Right ventricle myocardium superior (tissue), 1 donor: ENCODE results near the gene GRID2. TPM values are rescaled to one million over a fixed set of nuclear protein-coding genes. Genes with fewer than 3 reads are reported as not detected.
"Not testable (repeated sequence)": the region's sequence is repeated elsewhere in the genome, so short reads cannot be mapped to it uniquely, and the experiment has no call there.

Experiments used
- ATAC-seq: fragments of 200-7000 bp; cut with Tn5 transposase; one replicate; pipeline ENCODE4 v1.9.1; 2020; ENCODE audit warnings: mild to moderate bottlenecking; ENCODE audit not compliant: poor library complexity
- DNase-seq: peaks from one replicate; pipeline ENCODE4 v3.0.0-alpha.2; 2020
- intact Hi-C: fragments of 100-400 bp; cut with DNase I; formaldehyde crosslinking; loops from one replicate; pipeline ENCODE4 v1.11.2; 2022
- total RNA-seq: library from RNA; stranded (reverse); fragmentation: NEBNext Ultra II Directional; extraction: Animal tissue kit (Norgen Biotek cat#: 25700); gene quantifications from one replicate; pipeline ENCODE4 v1.2.1, GENCODE V29; 2021
- donor health status: DM: no; HTN: yes; CAD: no; lungs with severe emphysema.

Gene GRID2
- total RNA-seq, 1 donor from 2014 or later: not detected

DNA sequence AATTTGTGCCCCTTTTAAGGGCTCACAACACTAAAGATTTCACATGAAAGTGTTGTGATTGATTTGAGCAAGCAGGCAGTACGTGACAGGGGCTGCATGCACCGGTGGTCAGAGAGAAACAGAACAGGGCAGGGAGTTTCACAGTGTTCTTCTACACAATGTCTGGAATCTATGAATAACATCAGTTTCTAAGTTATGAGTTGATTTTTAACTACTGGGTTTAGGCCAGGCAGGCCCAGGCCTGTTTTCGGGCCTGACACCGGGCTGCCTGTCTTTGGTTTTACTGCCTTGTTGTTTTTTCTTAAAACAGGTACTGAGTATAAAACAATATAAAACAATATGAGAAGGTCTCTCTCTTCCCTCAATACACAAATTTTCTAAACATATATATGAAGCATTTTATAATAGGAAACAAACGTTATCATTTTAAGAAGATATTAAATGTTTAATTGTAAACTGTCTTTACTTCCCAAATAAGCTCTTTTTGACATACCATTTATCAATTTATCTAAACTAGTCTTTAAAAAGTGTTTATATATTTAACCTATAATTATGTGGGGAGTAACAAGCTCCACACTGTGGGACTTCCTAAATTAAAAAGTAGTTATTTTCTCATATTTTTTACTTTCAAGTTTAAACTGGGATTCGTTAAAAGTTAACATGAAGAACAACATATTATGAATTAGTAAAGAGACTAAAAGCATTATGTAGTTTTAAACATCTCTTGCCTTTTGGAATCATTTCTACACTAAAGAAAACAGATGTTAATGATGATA, 997.2 kb downstream of the GRID2 start:
- ATAC-seq, intact Hi-C loops, DNase-seq: not testable (repeated sequence)

DNA sequence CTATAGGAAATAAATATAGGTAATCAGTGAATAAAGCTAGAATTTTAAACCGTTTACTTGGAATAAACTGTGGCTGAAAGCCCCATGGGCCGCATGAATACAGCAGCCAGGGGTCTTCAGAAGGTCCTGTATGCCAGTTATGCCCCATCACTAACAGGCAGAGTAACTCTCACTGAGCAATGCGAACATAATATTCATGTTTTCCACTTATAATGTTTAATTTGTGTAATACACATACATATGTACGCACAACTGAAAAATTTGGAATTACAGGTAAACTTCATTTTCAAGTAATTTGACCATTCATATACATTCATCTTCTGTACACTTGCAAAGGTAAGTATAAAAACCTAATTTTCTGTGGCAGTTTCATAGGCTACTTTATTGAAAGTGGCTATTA, 998.5 kb downstream of the GRID2 start:
- DNase-seq (no peak), ATAC-seq (no peak)
- intact Hi-C loops: no loop called here

DNA sequence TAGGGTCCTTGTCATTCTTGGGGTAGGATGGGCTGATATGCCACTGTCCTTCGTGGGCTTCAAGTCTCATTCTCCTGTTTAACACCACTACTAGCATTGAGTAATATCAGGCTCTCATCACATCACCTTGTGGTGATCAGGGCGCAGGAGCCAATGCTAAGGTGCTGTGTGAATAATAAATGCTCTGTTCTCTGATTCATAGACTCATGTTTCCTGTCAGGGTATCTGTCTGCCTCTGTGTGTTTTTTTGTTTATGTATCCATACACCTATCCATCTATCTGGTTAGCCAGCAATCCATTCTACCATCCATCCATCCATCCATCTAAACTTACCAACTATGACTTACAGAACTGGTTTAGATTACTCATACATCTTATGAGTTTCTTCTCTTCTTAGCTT, 999.7 kb downstream of the GRID2 start:
- intact Hi-C loops: no loop called here
- no peak for DNase-seq
- ATAC-seq: no peak

DNA sequence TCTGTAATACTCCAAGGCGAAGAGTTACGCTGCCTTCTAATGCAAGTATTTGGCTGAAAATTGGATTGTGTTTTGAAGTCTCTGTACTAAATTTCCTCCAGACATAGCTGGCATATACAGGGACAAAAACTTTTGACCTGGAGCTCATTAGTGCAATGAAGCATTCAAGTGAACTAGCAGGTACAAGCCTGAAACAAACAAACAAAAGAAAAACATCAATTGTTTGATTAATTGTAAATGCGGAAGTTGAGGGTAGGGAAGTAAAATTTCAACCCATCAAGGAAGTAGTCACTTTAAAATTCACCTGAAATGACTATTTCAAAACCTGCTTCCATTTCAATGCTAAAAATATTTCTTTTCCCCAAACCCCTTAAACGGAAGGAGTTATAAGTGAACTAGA, 1008.5 kb downstream of the GRID2 start:
- no peak for ATAC-seq
- no peak for DNase-seq
- intact Hi-C loops: no loop called here

DNA sequence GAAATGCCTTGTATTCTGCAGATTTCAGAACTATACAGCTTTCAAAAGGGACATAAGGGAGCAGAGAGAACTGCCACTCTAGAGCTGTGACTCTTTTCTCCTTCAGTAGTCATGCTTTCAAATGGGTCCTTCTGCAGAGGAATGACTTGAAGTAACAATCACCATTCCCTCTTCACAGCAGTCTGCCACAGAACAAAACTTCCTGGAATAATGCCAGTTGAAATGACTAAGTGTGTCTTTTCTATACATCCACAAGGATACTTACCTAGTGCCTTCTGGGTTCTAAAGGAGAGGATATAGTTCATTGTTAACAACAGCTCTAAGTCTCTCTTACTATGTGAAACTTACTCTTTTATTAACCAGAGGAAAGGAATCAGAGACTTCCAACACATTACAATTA, 1009.4 kb downstream of the GRID2 start:
- ATAC-seq (no peak), DNase-seq (no peak)
- intact Hi-C loops: no loop called here

DNA sequence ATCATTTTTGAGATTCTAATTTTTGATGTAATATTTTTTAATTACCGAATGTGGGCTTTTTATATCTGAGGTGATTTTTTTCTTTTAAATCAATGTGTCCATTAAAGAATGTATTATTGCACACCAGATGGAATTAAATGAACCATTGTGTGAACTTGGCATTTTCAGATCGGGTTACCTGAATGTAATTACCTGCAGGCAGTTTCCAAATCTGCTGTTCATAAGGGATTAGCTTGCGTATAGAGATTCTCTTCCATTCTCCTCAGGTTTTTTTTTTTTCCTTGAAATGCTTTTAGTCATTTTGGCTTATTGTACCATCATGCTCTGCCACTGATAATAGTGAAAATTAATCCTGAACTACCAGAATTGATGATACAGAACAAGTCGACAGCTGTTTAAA, 1013.3 kb downstream of the GRID2 start:
- intact Hi-C loops: no loop called here
- DNase-seq (no peak), ATAC-seq (no peak)

DNA sequence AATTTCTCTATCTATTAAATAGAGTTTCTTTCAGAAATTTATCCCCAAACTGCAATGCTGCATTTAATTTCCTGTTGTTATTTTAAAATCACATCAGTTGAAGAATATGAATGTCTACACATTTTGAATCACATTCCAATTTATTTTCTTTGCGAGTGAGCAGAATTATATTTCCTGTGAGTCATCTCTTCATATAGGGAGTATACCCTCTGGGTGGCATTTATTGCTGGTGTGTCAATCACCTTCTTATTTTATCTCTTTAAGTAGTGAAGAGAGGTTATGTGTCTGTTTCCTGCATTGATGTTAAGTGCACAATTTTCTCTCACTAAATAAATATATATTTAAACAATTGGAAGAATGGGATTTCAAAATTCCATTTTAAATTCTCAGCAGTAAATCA, 1013.8 kb downstream of the GRID2 start:
- no peak for DNase-seq
- intact Hi-C loops: no loop called here
- no peak for ATAC-seq

DNA sequence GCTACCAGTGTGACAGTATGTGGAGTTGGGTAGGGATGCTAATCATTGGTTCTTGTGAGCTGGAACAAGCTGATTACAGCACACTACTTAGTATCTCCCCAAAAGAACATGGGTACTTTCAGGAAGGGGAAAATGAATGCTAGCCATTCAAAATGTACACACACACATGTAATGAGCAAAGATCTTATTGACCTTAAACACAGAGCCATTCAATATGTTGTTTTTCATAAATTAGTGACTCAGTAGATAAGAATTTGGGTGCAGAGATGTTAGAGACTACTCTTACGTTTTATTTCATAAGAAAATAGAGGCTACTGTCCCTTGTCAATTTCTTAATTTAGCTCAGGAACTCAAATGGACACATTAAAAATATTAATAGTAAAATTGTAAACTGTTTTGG, 1015.3 kb downstream of the GRID2 start:
- no peak for ATAC-seq
- intact Hi-C loops: no loop called here
- DNase-seq: no peak

DNA sequence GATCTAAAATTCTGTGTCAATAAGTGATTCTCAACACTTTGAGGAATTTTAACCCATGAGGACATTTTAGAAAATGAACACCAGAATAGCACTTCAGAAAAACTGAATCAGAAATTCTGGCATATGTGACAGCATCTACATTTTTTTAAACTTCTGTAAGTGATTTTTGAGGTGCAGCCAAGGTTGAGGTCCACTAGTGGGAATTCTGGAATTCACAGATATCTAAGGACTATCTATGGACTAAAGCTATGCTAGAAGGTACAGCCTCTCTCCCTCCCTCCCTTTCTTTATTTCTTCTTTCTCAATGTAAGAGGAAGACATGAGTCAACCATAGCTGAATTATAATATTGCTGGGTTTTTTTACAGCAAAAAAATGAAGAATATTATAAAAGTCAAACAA, 1016.6 kb downstream of the GRID2 start:
- intact Hi-C loops: no loop called here
- DNase-seq: no peak
- ATAC-seq: no peak

DNA sequence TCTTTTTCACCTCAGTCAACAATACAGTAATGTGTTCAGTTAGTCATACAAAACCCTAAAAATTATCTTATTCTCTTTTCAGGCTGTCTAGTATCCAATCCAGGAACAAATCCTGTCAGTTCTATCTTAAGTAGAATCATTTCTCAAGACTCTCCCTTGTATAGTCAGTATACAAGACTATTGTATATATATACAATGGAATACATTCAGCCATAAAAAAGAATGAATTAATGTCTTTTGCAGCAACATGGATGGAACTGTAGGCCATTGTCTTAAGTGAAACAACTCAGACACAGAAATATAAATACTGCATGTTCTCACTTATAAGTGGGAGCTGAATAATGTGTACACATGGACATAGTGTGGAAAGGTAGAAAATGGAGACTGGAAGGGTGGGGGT, 1023.6 kb downstream of the GRID2 start:
- ATAC-seq (no peak), DNase-seq (no peak)
- intact Hi-C loops: no loop called here

DNA sequence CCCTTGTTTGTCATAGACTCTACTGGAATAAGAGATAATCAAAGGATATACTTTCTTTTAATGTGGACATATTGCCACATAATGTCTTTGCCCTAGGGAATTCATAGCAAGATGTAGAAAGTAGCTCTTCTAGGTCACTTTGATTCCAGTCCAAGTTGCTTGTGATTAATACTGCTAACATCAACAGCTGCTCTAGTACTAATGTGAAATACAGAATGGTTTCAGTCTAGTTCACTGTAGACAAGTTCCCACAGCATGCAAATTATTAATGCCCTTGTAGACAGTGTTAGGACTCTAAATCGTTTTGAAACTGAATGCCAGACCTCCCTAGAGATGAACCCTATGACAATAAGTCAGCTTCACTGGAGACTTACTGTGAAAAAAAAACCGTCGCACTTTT, 1030.2 kb downstream of the GRID2 start:
- ATAC-seq (no peak), DNase-seq (no peak)
- intact Hi-C loops: no loop called here

DNA sequence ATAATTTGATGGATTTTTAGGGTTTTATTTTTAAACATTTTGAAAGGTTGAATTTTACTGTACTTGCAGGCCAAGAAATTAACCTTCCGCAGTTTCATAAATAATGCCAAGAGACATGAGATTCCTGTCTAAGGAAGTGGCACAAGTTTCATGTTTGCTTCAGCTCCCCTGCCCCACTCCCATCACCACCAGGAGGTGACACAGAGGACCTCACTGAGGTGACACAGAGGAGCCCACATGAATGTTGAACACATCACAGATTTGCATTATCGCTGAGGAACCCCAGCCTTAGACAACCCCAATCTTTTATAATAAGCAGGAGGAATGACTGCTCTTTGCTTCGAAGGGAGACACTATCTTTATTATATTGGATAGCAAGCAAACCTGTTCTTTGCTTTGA, 1033.4 kb downstream of the GRID2 start:
- ATAC-seq (no peak), DNase-seq (no peak)
- intact Hi-C loops: no loop called here

DNA sequence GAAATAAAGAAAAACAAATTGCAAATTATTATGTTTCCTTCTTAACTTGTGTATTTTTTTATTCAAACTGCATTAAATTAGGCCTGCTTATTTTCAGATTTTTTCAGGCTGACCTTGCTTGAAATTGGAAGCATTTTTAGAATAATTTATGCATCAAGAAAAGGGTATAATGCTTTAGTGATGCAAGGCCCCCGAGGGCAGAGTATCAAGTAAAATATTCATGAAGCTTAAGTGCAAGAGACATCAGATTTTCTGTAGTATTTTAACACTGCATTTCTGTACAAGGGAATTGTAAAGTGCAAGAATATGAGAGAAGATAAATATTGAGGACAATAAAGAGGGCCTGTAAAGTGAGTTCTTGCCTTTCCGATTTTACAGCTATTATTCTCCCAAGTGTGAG, 1039.0 kb downstream of the GRID2 start:
- ATAC-seq (no peak), DNase-seq (no peak)
- intact Hi-C loops: no loop called here

DNA sequence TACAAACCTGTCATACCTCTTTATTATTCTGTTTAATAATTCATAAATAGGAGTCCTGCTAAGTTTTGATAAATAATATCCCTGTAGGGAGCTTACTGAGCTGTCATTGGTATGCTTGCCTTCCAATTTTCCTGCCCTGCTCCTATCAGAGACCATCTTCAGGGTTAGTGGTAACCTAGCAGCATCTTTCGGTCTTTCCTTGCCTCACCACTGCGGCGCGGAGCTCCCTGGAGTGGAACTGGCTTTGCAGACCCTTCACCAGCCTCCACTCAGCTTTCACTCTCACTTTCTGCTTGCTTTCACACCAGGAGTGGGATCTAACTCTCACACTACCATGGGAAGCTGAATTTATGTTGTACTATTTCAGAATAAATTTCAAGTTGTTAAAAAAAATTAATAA, 1043.1 kb downstream of the GRID2 start:
- ATAC-seq (no peak), DNase-seq (no peak)
- intact Hi-C loops: no loop called here

DNA sequence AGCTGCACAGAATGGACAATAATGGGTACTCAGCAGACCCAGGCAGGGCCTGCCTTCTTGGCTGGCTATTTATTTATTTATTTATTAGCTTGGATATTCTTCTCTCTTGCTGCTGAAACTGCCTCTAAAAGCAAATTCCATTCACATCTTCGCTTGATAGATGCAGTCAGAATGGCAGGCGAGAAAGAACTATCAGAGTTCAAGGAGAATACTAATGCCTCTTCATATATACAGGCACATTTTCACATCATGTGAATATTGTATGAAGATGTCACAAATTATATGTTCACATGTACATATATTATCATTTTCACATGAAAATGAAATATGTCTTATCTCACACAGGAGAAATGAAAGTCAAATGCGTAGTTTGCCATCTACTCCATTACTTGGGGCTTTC, 1045.1 kb downstream of the GRID2 start:
- ATAC-seq (no peak), DNase-seq (no peak)
- intact Hi-C loops: no loop called here

DNA sequence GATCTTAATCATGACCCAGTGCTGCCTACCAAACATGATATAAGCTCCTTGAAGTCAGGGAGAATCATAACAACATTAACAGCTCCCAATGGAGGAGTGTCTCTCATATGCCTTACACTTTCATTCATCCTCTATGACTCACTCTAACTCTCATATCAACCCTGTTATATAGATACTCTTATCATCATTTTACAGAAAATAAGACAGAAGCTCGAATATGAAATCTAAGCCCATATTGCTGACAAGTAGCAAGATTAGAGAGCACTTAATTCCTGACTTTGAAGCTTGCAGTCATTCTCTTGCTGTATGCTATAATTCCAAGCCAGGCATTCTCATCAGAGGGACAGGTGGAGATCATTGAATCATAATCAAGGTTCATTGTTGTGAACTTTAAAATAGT, 1048.1 kb downstream of the GRID2 start:
- intact Hi-C loops: no loop called here
- ATAC-seq (no peak), DNase-seq (no peak)

DNA sequence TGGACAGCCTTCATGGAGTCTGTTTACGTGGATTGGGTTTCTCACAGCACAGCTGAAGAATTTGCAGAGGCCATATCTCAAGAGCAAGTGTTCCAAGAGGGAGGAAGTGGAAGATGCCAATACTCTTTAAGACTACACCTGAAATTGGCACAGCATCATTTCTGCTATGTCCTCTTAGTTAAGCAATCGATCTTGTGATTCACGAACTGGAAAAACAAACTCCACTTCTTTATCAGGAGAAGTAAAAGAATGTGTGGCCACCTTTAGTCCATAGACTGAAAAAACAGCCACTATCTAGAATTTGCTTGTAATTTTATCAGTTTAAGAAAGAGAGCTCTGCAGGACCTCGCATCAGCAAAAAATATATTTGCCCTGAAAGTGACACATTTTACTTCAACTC, 1051.6 kb downstream of the GRID2 start:
- ATAC-seq (no peak), DNase-seq (no peak)
- intact Hi-C loops: no loop called here

DNA sequence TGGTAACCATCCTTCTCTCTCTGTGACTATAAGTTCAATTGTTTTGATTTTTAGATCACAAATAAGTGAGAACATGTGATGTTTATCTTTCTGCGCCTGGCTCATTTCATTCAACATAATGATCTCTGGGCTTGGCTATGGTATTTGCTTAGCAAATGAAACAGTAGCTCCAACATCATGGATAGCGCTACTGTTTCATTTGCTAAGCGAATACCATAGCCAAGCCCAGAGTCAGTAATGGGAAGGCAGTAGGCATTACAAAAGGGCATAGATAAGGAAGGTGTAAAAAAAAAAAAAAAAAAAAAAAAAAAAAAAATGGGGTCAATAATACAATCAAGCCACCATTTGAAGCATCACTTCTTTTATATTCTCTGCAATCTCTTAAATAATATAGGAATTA, 1055.8 kb downstream of the GRID2 start:
- intact Hi-C loops: no loop called here
- DNase-seq: no peak
- ATAC-seq: no peak

DNA sequence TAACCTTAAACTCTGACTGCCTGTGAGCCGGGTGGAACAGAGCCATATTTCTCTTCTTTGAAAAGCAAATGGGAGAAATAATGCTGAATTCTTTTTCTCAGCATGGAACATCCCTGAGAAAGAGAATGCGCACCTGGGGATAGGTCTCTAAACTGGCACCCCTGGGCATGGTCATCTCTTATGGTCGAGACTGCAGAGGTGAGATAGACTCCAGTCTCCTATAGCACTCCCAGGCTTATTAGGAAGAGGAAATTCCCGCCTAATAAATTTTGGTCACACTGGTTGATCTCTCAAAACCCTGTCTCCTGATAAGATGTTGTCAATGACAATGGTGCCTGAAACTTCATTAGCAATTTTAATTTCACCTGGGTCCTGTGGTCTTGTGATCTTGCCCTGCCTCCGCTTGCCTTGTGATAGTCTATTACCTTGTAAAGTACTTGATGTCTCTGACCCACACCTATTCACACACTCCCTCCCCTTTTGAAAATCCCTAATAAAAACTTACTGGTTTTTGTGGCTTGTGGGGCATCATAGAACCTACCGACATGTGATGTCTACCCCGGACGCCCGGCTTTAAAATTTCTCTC, 1062.5 kb downstream of the GRID2 start:
- ATAC-seq, intact Hi-C loops, DNase-seq: not testable (repeated sequence)

DNA sequence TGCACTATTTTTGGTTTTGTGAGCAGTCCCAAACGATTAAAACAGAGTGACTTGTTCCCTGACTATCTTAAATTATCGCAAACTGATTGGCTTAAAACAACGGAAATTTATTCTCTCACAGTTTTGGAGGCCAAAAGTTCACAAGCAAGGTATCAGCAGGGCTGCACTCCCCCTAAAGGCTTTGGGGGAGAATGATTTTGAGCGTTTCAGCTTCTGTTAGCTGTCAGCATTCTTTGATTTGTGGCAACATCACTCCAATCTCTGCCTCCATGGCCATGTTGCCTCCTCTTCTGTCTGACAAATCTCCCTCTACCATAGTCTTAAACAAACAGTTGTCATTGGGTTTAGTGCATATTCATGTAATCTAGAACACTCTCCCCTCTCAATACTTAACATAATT, 1065.2 kb downstream of the GRID2 start:
- intact Hi-C loops: no loop called here
- no peak for ATAC-seq
- DNase-seq: no peak

DNA sequence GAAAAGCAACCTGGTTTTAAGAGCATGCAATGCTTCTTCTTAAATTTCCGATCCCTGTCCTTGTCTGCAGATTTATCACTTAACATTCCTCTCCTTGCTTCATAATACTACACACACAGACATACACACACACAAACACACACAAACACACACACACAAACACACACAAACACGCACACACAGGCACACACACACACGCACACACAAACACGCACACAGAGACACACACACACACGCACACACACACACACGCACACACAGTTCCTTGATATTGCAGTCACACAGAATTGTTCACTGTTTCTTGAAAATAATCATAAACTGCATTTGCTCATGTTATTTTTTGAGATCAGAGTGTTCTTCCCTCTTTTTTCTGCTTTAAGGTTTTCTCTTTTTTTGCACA, 1066.5 kb downstream of the GRID2 start:
- no peak for ATAC-seq
- intact Hi-C loops: no loop called here
- no peak for DNase-seq
